HG03064 (cell line): Measurements from ENCODE around the gene LMBR1.
"Not testable (repeated sequence)": the region's sequence is repeated elsewhere in the genome, so short reads cannot be mapped to it uniquely, and the experiment has no call there.

Experiments used
- ATAC-seq: cut with Tn5 transposase; IDR thresholded peaks from one replicate; pipeline ENCODE4 v1.9.1; 2021; ENCODE audit warnings: low read depth; ENCODE audit not compliant: unreplicated experiment

The LMBR1 gene

GRCh38 chr7:156703773-156704482, 189.1 kb downstream of the LMBR1 start:
- no peak for ATAC-seq

DNA sequence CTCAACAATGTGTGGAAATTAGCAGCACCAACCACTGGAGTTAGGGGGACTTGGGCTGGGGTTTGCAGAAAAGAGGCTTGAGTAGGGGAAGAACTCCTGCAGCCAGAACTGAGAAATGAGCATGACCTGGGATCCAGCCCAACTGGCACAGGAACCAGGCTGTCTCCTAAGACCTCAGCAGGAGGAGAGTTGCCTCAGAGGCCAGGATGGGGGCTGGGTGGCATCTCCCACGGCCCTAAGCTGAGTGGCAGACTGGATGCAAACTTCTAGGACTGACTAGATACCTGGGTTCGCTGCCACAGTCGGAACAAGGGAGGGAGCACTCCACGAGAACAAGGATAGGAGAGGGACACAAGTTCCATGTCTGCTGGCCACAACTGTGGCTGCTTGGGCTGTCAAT, 189.8 kb downstream of the LMBR1 start:
- ATAC-seq: no peak

GRCh38 chr7:156702399-156702798, 190.6 kb downstream of the LMBR1 start:
- no peak for ATAC-seq

DNA sequence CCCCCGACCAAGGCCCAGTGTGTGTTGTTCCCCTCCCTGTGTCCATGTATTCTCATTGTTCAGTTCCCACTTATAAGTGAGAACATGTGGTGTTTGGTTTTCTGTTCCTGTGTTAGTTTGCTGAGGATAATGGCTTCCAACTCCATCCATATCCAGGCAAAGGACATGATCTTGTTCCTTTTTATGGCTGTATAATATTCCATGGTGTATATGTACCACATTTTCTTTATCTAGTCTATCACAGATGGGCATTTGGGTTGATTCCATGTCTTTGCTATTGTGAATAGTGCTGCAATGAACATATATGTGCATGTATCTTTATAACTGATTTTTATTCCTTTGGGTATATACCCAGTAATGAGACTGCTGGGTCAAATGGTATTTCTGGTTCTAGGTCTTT, 191.2 kb downstream of the LMBR1 start:
- ATAC-seq: not testable (repeated sequence)

- ATAC-seq: not testable (repeated sequence)
Measured at GRCh38 chr7:156698512-156698911, 194.5 kb downstream of the LMBR1 start.

- not testable (repeated sequence) for ATAC-seq
Measured at GRCh38 chr7:156697283-156697682, 195.7 kb downstream of the LMBR1 start.

GRCh38 chr7:156693627-156694026, 199.4 kb downstream of the LMBR1 start:
- no peak for ATAC-seq

DNA sequence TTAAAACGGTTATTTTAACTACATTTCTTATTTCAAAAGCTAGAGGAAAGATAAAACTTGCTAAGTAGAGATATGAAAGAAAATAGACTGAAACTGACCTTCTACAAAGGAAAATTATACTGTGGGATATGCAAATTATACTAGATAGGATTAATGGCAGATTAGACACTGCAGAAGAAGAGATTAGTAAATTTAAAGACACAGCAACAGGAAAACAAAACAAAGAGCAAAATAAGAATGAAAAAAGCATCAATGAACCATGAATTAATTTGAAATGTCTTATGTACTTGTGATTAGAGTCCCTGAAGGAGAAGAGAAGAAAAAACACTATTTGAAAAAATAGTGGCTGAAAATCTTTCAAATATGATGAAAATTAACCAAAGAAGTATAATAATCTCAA, 200.1 kb downstream of the LMBR1 start:
- ATAC-seq: no peak

DNA sequence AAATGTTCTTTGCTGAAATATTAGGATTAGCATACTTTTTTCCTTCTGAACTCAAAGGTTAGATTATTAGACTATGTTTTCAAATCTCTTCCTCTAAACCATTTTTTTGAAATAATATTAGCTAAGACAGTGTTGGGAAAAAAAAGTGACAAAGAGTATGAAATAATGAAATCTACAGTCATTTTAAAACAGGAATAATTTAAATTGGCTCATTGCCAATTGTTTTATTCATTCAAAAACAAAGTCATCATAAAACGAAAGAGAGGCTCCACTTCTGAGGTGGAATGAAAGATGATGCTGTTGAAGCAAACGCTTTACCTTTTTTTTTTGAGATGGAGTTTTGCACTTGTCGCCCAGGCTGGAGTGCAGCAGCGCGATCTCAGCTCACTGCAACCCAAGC, 201.2 kb downstream of the LMBR1 start:
- no peak for ATAC-seq

DNA sequence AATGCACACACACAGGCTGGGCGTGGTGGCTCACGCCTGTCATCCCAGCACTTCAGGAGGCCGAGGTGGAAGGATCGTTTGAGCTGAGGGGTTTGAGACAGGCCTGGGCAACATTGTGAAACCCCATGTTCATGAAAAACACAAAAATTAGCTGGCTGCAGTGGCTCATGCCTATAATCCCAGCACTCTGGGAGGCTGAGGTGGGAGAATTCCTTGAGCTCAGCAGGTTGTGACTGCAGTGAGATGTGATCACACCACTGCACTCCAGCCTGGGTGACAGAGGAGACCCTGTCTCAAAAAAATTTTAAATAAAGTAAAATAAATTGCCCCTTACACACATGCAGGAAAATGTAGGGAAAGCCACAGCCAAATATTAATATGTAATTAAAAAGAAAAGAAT, 208.3 kb downstream of the LMBR1 start:
- no peak for ATAC-seq

DNA sequence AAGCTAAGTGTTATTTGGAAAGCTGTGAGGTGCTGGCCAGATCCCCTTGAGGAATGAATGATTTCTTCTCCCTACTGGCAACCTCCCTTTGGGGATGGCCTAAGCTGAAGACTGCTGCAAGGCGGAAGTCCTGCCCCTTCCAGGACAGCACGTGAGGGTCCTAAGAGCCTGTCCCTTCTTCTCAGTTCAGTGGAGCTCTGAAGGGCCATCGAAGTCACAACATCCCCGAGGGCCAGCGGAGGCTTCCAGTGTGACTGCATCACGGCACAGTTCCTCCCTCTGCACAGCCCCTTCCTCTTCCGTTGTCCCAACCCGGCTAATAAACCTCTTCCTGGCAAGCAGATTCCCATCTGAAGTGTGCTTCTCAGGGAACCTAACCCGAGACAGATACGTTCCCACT, 208.7 kb downstream of the LMBR1 start:
- ATAC-seq: no peak

- ATAC-seq: no peak
Measured at GRCh38 chr7:156682928-156683327, 210.1 kb downstream of the LMBR1 start.

DNA sequence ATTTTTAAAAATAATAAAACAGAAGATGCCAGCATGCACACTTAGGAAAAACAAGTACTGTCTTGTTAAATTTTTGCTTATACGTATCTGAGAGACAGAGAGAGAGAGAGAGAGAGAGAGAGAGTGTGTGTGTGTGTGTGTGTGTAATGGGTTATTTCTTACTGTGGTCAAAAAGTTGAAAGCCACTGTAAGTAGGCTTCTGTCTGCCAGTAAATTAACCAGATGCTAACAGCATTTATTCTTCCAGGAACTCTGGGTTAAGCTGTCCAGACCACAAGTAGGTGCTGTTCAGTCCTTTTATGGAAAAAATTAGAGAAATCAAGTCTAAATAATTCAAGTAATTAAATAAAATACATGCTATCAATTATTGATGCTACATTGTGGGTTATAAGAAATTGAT, 212.7 kb downstream of the LMBR1 start:
- no peak for ATAC-seq

DNA sequence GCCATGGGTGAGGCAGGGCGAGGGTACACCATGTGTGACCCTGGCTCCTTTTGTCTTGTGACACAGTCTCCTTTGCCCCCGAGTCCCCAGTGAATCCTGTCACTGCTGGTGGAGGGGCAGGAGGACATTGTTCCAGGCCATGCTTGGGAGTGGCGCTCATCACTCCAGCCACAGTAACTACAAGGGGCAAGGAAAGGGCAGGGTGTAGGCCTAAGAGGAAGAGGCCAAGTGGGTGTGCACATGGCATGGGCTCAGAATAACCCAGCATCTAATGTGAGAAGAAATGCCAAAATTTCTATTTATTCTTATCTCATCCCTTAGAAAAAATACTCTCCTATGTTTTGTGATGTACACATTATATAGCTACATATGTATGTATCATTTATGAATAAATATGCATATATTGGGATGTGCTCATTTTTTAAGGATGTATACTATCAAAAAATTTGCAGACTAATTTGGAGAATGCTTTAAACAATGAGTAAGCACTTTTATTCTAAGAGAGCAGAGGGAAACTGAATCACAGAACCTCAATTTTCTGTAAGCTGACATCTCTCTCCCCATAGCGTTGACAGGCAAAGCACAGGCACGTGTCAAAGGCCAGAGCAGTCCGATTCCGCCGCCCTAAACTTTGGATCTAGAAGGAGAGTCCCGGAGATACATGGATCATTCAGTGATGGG, 215.5 kb downstream of the LMBR1 start:
- no peak for ATAC-seq

- ATAC-seq: no peak
Measured at GRCh38 chr7:156676263-156676662, 216.7 kb downstream of the LMBR1 start.

DNA sequence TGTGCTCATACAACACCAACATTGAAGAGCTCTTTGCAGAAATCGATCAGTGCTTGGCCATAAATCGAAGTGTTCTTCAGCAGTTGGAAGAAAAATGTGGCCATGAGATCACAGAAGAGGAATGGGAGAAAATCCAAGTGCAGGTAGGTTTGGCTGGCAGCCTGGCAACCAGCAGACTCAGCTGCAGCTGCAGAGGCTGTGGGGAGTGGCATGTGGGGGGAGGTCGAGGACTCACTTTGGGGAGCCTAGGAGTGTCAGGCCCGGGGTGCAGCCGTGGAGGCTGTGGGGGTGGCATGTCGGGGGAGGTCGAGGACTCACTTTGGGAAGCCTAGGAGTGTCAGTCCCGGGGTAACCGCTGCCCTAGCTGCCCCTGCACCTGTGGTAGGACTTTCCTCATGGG, 217.3 kb downstream of the LMBR1 start:
- ATAC-seq: no peak

DNA sequence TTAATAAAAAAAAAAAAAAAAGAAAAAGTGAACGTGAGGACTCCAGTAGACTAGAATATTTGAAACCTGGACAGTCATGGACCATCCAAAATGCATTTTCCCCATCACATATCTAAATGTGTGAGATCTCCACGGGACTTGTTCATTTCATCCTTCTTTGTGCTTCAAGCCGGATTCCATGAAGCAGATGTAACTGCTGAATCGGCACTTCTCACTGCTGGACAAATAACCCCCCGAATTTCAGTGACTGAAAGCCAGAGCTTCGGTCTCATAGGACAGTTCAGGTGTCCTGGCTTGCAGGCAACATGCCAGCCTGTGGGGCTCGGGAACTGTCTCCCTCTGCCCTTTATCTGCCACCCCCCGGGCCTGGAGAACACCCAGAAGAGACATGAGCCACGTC, 219.1 kb downstream of the LMBR1 start:
- no peak for ATAC-seq

DNA sequence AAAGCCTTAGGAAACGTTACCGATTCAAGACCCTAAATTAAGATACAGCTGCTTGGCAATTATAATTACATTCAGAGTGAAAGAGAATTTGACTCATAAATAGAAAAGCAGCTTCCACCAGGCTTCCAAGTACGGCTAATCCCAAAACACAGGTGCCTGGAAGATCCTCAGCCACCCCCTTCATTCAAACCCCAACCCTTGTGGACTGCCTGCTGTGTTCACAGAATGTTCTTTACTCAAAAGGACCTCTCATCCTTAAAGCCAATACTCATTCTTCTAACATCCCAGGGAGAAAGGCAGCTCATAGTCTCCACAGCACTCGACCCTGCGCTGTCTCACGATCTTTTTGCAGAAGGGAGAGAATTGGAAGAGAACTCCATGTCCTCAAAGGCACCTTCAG, 219.5 kb downstream of the LMBR1 start:
- no peak for ATAC-seq

DNA sequence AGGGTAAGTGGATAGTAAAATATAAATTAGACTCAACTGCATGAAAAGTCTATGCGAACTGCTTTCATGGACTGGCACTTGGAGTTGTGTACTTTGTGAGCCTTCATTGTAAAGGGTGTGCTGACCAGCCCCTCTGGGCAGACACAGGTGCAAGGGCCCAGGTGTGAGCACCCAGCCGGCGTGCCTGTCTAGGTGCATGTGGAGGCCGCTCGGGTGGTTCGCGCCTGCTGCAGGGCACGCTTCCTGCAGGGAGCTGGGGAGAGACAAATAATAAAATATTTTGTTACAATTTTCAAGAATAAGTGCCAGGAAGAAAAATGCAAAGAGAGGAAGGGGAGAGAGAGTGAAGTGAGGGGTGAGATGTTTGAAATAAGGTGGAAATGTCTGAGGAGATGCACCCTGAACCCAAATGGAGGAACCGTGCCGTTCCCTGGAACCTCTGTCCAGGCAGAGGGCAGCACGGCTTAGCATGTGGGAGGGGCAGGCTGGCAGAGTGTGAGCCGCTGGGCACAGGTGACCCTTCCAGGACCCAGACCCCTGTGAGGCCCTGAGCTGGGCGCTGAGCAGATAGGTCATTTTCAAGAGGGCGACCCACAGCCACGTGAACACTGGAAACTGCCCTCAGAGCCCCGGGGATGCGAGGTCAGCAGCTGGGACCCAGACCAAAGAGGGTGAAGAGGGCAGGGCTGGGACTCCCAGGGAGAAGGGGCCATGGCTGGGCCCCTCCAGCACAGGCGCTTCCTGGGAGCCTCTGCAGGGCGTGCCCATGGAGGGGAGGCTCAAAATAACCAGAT, 223.8 kb downstream of the LMBR1 start:
- ATAC-seq: no peak

- ATAC-seq: no peak
Measured at GRCh38 chr7:156668130-156668741, 224.7 kb downstream of the LMBR1 start.

- ATAC-seq: no peak
Measured at GRCh38 chr7:156667110-156667426, 225.9 kb downstream of the LMBR1 start.
